Retinal pigment epithelial cell (primary cell): ENCODE measurements around the gene SHMT2.

Experiments
- DNase-seq: peaks from one replicate; pipeline ENCODE4 v3.0.0-alpha.2; 2010; ENCODE audit warnings: low read depth
- H3K4me3 ChIP-seq: 2 replicates; pipeline ENCODE4 v1.5.1; 2011; ENCODE audit warnings: mild to moderate bottlenecking, low read length, control low read depth, moderate library complexity
- CTCF ChIP-seq: conservative IDR thresholded peaks from 2 replicates; pipeline ENCODE4 v1.5.1; 2011; ENCODE audit warnings: low read depth, low read length, control low read depth, inconsistent platforms

SHMT2 gene

GRCh38 chr12:57223191-57224165, 6.0 kb upstream of the SHMT2 start:
- DNase-seq, result no peak

GRCh38 chr12:57224278-57224972, 5.1 kb upstream of the SHMT2 start:
- no peak for TF ChIP-seq CTCF
- DNase-seq, result no peak
- H3K4me3 ChIP-seq, result no peak overlapping the region

More at GRCh38 chr12:57223191-57224165, 6.0 kb upstream of the SHMT2 start:
- no peak for TF ChIP-seq CTCF
- no peak overlapping the region for H3K4me3 ChIP-seq

GRCh38 chr12:57224973-57225679, 4.4 kb upstream of the SHMT2 start:
- TF ChIP-seq CTCF, result peak; percentile 57
- no peak overlapping the region for H3K4me3 ChIP-seq
- DNase-seq, result no peak

- DNase-seq, result no peak
- TF ChIP-seq CTCF, result no peak
These were observed 3.8 kb upstream of the SHMT2 start for GRCh38 chr12:57225680-57226210.

GRCh38 chr12:57226588-57227314, 2.8 kb upstream of the SHMT2 start:
- no peak for DNase-seq
- no peak for TF ChIP-seq CTCF
- H3K4me3 ChIP-seq, result no peak overlapping the region

More at GRCh38 chr12:57225680-57226210, 3.8 kb upstream of the SHMT2 start:
- H3K4me3 ChIP-seq, result no peak overlapping the region

- H3K4me3 ChIP-seq, result no peak overlapping the region
- no peak for TF ChIP-seq CTCF
- no peak for DNase-seq
These were observed 2.0 kb upstream of the SHMT2 start for GRCh38 chr12:57227315-57228115.
